ENCODE data around the gene NUP160.
"Not testable (repeated sequence)": the region's sequence is repeated elsewhere in the genome, so short reads cannot be mapped to it uniquely, and the experiment has no call there.

The NUP160 gene

DNA sequence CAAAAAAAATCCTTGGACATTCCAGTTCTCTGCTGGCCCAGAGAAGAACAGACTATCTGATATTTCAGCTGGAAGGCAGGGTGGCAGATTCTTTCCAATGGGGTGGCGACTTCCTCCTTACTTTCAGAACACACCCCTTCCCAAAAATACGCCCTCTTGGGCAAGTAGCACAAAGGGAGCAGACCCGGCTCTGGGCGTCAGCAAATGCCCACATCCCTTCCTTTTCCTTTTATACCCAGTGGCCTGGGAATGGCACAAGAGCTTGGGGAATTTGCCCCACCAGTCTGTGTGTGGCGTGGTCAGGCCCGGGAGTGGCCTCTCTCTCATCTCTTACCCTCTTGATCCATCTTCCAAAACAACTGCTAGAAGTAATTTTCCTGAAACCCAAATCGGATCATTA lies 33.0 kb upstream of the NUP160 start:
- Histone ChIP-seq H3K27ac (ENCODE audit: low read depth, low read length) (no peak overlapping the region), H3K36me3 (ENCODE audit: control insufficient read depth in 1 of 2, insufficient read depth in 2 of 2, low read length in 2 of 2) (no peaks in the 10 kb centered on the region), H3K4me1 (ENCODE audit: control insufficient read depth in 1 of 2, insufficient read depth in 2 of 2, low read length in 2 of 2) (peaks cover 0 to 5% of the 10 kb centered on the region in 2 donors), H3K9me3 (ENCODE audit: control insufficient read depth in 1 of 2, low read length in 2 of 2) (peaks cover 0 to 7% of the 10 kb centered on the region in 2 donors), H3K27me3 (ENCODE audit: control insufficient read depth in 1 of 2, insufficient read depth in 2 of 2, low read length in 2 of 2) (no peaks in the 10 kb centered on the region), H3K9ac (ENCODE audit: low read depth in 1 of 2, low read length in 2 of 2) (no peak overlapping the region), H3K4me3 (ENCODE audit: low read depth in 1 of 2, low read length in 2 of 2) (no peak overlapping the region)

DNA sequence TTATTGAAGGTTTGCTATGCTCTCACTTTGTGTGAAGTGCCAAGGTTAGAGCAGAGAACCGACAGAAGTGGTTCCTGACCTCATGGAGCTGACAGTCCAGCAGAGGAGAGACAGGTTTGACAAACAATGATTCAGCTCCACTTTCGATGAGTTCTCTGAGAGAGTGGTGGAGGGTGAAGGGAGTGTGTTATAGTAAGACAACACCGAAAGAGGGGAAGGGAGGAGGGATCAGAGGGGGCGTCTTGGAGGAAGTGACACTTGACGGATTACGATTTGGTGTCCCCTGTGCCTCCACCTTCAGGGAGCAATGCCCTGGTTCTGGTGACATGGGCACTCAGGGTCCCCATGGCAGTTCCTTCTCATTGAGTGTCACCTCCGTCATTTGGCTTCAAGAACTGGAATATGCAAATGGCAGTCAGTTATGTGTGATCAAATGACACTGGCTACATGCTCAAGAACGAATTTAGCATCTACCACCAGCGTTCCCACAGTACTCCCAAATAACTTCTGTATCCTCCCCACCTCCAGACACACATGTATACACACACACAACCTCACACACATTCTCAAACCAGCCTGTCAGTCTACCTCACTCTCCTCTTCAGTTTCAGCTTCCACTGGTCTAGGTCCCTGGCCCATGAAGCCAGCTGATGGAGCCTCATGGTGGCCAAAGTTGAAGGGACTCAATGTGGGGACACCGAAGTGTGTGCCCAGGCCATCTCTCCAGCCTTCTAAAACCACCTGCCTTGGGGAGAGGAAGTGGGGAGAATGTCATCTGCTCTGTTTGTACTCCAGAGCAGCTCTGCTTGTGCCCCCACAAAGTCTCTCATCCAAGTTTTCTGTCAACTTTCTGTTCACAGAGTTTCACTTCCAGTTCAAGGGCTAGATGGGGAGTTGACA lies 31.4 kb upstream of the NUP160 start:
- no peaks in the 10 kb centered on the region for H3K4me1 ChIP-seq (ENCODE audit: control insufficient read depth in 1 of 2, insufficient read depth in 2 of 2, low read length in 2 of 2)
- H3K27me3 ChIP-seq (ENCODE audit: control insufficient read depth in 1 of 2, insufficient read depth in 2 of 2, low read length in 2 of 2) = no peaks in the 10 kb centered on the region
- H3K27ac ChIP-seq (ENCODE audit: low read depth, low read length) = no peak overlapping the region
- H3K4me3 ChIP-seq (ENCODE audit: low read depth in 1 of 2, low read length in 2 of 2) = no peak overlapping the region
- no peaks in the 10 kb centered on the region for H3K36me3 ChIP-seq (ENCODE audit: control insufficient read depth in 1 of 2, insufficient read depth in 2 of 2, low read length in 2 of 2)
- peaks cover 5 to 18% of the 10 kb centered on the region in 2 donors for H3K9me3 ChIP-seq (ENCODE audit: control insufficient read depth in 1 of 2, low read length in 2 of 2)
- no peak overlapping the region for H3K9ac ChIP-seq (ENCODE audit: low read depth in 1 of 2, low read length in 2 of 2)

DNA sequence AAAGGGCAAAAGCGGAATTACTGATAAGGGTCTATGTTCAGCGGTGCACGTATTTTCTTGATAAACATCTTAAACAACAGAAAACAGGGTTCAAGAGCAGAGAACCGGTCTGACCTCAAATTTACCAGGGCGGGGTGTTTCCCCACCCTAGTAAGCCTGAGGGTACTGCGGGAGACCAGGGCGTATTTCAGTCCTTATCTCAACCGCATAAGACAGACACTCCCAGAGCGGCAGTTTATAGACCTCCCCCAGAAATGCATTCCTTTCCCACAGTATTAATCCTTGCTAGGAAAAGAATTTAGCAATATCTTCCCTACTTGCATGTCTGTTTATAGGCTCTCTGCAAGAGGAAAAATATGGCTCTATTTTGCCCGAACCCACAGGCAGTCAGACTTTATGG lies 27.7 kb upstream of the NUP160 start:
- not testable (repeated sequence) for H3K27me3 ChIP-seq (ENCODE audit: control insufficient read depth in 1 of 2, insufficient read depth in 2 of 2, low read length in 2 of 2); H3K9ac ChIP-seq (ENCODE audit: low read depth in 1 of 2, low read length in 2 of 2); H3K4me1 ChIP-seq (ENCODE audit: control insufficient read depth in 1 of 2, insufficient read depth in 2 of 2, low read length in 2 of 2); H3K27ac ChIP-seq (ENCODE audit: low read depth, low read length); H3K4me3 ChIP-seq (ENCODE audit: low read depth in 1 of 2, low read length in 2 of 2); H3K36me3 ChIP-seq (ENCODE audit: control insufficient read depth in 1 of 2, insufficient read depth in 2 of 2, low read length in 2 of 2)
- peaks cover 5 to 18% of the 10 kb centered on the region in 2 donors for H3K9me3 ChIP-seq (ENCODE audit: control insufficient read depth in 1 of 2, low read length in 2 of 2)

DNA sequence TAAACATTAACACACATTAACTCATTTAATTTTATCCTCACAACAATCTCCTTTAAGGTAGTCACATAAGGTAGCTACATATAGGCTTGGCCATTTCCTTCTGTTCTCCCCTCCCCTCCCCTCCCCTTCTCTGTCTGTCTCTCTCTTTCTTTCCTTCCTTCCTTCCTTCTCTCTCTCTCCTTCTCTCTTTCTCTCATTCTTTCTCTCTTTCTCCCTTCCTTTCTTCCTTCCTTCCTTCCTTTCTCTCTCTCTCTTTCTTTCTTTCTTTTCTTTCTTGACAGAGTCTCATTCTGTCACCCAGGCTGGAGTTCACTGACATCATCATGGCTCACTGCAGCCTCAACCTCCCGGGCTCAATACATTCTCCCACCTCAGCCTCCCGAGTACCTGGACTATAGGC lies 22.3 kb upstream of the NUP160 start:
- no peaks in the 10 kb centered on the region for H3K4me1 ChIP-seq (ENCODE audit: control insufficient read depth in 1 of 2, insufficient read depth in 2 of 2, low read length in 2 of 2)

DNA sequence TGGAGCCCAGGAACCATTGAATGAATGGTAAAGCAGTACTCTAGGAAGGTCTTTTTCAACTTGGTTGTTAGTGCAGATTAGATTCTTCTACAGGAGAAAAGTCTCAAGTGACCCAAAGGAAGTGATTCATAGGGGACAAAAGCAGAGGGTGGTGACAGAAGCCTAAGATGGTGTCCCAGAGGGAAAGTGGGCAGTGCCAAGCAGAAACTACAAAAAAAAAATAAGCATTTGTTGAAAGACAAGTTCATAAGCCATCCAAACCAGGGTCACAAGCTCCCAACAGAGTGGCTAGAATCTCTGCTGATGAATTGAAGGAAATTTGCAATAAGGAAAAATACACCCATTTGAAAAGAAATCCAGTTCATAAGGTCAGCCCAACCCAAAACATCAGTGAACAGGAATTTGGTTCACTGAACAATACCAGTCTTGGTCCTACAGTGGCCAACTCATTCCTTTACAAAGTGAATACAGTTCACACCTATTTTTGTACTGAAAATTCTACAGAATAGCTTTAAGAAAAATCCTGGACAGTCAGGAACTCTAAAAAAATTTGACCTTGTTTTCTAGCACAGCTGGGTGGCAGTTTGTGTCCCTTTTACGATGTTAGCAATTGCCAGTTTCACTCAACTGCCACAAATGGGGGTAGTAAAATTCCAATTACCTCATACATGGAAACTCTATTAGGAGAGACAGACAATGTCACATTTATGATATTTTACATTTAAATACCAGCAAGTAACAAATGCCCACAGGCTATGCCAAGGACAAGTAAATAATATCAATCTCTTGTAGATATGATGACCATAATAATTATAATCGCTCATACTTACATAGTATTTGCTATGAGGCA lies 21.6 kb upstream of the NUP160 start:
- H3K9me3 ChIP-seq (ENCODE audit: control insufficient read depth in 1 of 2, low read length in 2 of 2) = peaks cover 0 to 2% of the 10 kb centered on the region in 2 donors
- H3K27ac ChIP-seq (ENCODE audit: low read depth, low read length) = no peak overlapping the region
- no peak overlapping the region for H3K4me3 ChIP-seq (ENCODE audit: low read depth in 1 of 2, low read length in 2 of 2)
- H3K36me3 ChIP-seq (ENCODE audit: control insufficient read depth in 1 of 2, insufficient read depth in 2 of 2, low read length in 2 of 2) = no peaks in the 10 kb centered on the region
- no peaks in the 10 kb centered on the region for H3K4me1 ChIP-seq (ENCODE audit: control insufficient read depth in 1 of 2, insufficient read depth in 2 of 2, low read length in 2 of 2)
- H3K9ac ChIP-seq (ENCODE audit: low read depth in 1 of 2, low read length in 2 of 2) = no peak overlapping the region
- H3K27me3 ChIP-seq (ENCODE audit: control insufficient read depth in 1 of 2, insufficient read depth in 2 of 2, low read length in 2 of 2) = no peaks in the 10 kb centered on the region

More for the DNA sequence above, 22.3 kb upstream of the NUP160 start:
- peaks cover 4 to 5% of the 10 kb centered on the region in 2 donors for H3K9me3 ChIP-seq (ENCODE audit: control insufficient read depth in 1 of 2, low read length in 2 of 2)
- H3K36me3 ChIP-seq (ENCODE audit: control insufficient read depth in 1 of 2, insufficient read depth in 2 of 2, low read length in 2 of 2) = no peaks in the 10 kb centered on the region
- no peak overlapping the region for H3K27ac ChIP-seq (ENCODE audit: low read depth, low read length)
- no peak overlapping the region for H3K4me3 ChIP-seq (ENCODE audit: low read depth in 1 of 2, low read length in 2 of 2)
- H3K9ac ChIP-seq (ENCODE audit: low read depth in 1 of 2, low read length in 2 of 2) = no peak overlapping the region
- no peaks in the 10 kb centered on the region for H3K27me3 ChIP-seq (ENCODE audit: control insufficient read depth in 1 of 2, insufficient read depth in 2 of 2, low read length in 2 of 2)

DNA sequence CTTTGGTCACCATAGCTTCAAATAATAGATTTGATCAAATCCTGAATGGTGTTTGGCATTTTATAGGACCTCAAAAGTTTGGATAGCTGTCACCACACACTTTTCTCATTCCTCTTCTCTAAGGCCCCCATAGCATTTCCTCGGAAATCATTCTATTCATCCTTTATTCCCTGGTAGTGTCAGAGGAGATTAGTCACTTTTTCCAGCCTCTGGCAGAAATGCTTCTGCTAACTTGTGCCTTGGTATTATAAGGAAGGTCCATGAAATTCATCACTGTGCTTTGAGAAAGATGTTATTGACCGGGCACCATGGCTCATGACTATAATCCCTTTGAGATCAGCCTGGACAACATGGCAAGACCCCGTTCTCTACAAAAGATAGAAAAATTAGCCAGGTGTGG lies 19.7 kb upstream of the NUP160 start:
- H3K36me3 ChIP-seq (ENCODE audit: control insufficient read depth in 1 of 2, insufficient read depth in 2 of 2, low read length in 2 of 2) = no peaks in the 10 kb centered on the region
- H3K4me1 ChIP-seq (ENCODE audit: control insufficient read depth in 1 of 2, insufficient read depth in 2 of 2, low read length in 2 of 2) = peaks cover 0 to 3% of the 10 kb centered on the region in 2 donors
- no peaks in the 10 kb centered on the region for H3K9me3 ChIP-seq (ENCODE audit: control insufficient read depth in 1 of 2, low read length in 2 of 2)
- H3K4me3 ChIP-seq (ENCODE audit: low read depth in 1 of 2, low read length in 2 of 2) = no peak overlapping the region
- no peak overlapping the region for H3K9ac ChIP-seq (ENCODE audit: low read depth in 1 of 2, low read length in 2 of 2)
- H3K27ac ChIP-seq (ENCODE audit: low read depth, low read length) = no peak overlapping the region
- no peaks in the 10 kb centered on the region for H3K27me3 ChIP-seq (ENCODE audit: control insufficient read depth in 1 of 2, insufficient read depth in 2 of 2, low read length in 2 of 2)

DNA sequence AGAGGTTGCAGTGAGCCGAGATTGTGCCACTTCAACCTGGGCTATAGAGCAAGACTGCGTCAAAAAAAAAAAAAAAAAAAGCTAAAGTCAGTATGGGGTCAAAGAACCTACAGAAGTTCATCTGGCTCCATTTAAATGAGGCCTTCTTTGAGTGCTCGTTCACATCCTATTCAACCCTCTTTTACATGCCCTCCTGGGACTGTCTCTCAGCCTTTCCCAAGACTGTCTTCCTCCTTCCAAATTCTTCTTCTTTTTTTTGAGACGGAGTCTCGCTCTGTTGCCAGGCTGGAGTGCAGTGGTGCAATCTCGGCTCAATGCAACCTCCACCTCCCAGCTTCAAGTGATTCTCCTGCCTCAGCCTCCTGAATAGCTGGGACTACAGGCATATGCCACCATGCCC lies 18.7 kb upstream of the NUP160 start:
- not testable (repeated sequence) for H3K9ac ChIP-seq (ENCODE audit: low read depth in 1 of 2, low read length in 2 of 2); H3K27ac ChIP-seq (ENCODE audit: low read depth, low read length); H3K27me3 ChIP-seq (ENCODE audit: control insufficient read depth in 1 of 2, insufficient read depth in 2 of 2, low read length in 2 of 2); H3K4me1 ChIP-seq (ENCODE audit: control insufficient read depth in 1 of 2, insufficient read depth in 2 of 2, low read length in 2 of 2); H3K9me3 ChIP-seq (ENCODE audit: control insufficient read depth in 1 of 2, low read length in 2 of 2); H3K36me3 ChIP-seq (ENCODE audit: control insufficient read depth in 1 of 2, insufficient read depth in 2 of 2, low read length in 2 of 2); H3K4me3 ChIP-seq (ENCODE audit: low read depth in 1 of 2, low read length in 2 of 2)

DNA sequence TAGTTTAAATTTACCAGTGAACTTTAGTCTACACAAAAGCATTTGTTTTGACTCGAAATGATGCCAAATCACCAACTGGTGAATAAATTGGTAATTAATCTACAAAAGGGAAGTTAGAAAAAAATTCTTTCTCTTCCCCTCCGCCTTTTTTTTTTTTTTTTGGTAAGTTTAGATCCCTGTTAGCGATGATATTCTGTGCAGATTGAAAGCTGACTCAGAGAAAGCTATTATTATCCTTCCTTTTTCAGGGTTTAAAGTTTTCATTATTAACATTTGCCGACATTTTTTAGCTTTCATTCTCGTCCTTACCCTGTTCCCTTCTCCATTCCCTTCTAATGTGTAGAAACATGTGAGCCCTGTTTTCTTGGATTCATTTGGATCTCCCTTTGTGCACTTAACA lies 16.8 kb upstream of the NUP160 start:
- no peaks in the 10 kb centered on the region for H3K36me3 ChIP-seq (ENCODE audit: control insufficient read depth in 1 of 2, insufficient read depth in 2 of 2, low read length in 2 of 2)
- no peak overlapping the region for H3K4me3 ChIP-seq (ENCODE audit: low read depth in 1 of 2, low read length in 2 of 2)
- peaks cover 0 to 3% of the 10 kb centered on the region in 2 donors for H3K4me1 ChIP-seq (ENCODE audit: control insufficient read depth in 1 of 2, insufficient read depth in 2 of 2, low read length in 2 of 2)
- no peaks in the 10 kb centered on the region for H3K27me3 ChIP-seq (ENCODE audit: control insufficient read depth in 1 of 2, insufficient read depth in 2 of 2, low read length in 2 of 2)
- H3K9me3 ChIP-seq (ENCODE audit: control insufficient read depth in 1 of 2, low read length in 2 of 2) = no peaks in the 10 kb centered on the region
- no peak overlapping the region for H3K9ac ChIP-seq (ENCODE audit: low read depth in 1 of 2, low read length in 2 of 2)
- no peak overlapping the region for H3K27ac ChIP-seq (ENCODE audit: low read depth, low read length)

DNA sequence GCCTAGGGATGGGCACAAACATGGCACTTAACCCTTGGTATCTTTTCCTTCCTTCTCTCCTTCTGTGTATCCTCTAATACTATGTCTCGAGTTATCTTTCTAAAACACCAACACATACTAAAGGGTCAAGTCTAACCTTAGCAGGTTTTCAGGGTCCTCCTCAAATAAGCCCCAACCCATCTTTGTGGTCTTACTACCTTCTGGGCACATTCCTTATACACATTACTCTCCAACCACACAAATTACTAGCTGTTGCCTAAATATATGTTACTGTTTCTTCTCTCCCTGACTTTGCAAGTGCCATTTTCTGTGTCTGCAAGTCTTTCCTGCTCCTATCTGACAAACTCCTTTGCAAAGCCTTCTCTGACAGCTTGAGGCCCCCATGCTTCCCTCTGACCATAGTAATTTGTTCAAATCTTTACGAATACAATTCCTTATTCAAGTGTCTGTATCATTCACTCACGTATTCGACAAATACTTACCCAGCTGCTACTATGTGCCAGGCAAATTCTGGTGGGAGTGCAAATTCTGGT lies 15.8 kb upstream of the NUP160 start:
- H3K4me1 ChIP-seq (ENCODE audit: control insufficient read depth in 1 of 2, insufficient read depth in 2 of 2, low read length in 2 of 2) = peaks cover 0 to 3% of the 10 kb centered on the region in 2 donors
- H3K9ac ChIP-seq (ENCODE audit: low read depth in 1 of 2, low read length in 2 of 2) = no peak overlapping the region
- no peaks in the 10 kb centered on the region for H3K9me3 ChIP-seq (ENCODE audit: control insufficient read depth in 1 of 2, low read length in 2 of 2)
- H3K27me3 ChIP-seq (ENCODE audit: control insufficient read depth in 1 of 2, insufficient read depth in 2 of 2, low read length in 2 of 2) = no peaks in the 10 kb centered on the region
- no peaks in the 10 kb centered on the region for H3K36me3 ChIP-seq (ENCODE audit: control insufficient read depth in 1 of 2, insufficient read depth in 2 of 2, low read length in 2 of 2)
- no peak overlapping the region for H3K4me3 ChIP-seq (ENCODE audit: low read depth in 1 of 2, low read length in 2 of 2)
- H3K27ac ChIP-seq (ENCODE audit: low read depth, low read length) = no peak overlapping the region

Measured in duodenal mucosa (tissue), 2 donors.